ENCODE measurements around the gene HIPK3. TPM values are rescaled to one million over a fixed set of nuclear protein-coding genes. Genes with fewer than 3 reads are reported as not detected.

HIPK3 gene
- polyA plus RNA-seq, 1 donor from 2014 or later: 25.5 TPM

- H3K4me3 ChIP-seq (ENCODE audit: low read length): no peak overlapping the region
- H3K27me3 ChIP-seq (ENCODE audit: insufficient read depth, low read depth, low read length): no peaks in the 10 kb centered on the region
- no peak overlapping the region for H3K4me2 ChIP-seq (ENCODE audit: low read length)
- no peaks in the 10 kb centered on the region for H3K9me3 ChIP-seq (ENCODE audit: low read length)
- H3K79me2 ChIP-seq (replicated peaks; ENCODE audit: insufficient read depth, low read length): peaks cover 43% of the 10 kb centered on the region
- no peaks in the 10 kb centered on the region for H3K36me3 ChIP-seq (ENCODE audit: insufficient read depth, low read length)
- no peaks in the 10 kb centered on the region for H3F3A ChIP-seq (ENCODE audit: insufficient read depth, low read length, poor library complexity, severe bottlenecking)
- H2AFZ ChIP-seq (ENCODE audit: low read depth, low read length): no peak overlapping the region
- no peak overlapping the region for H3K27ac ChIP-seq (ENCODE audit: low read length)
- H4K20me1 ChIP-seq (ENCODE audit: insufficient read depth): no peaks in the 10 kb centered on the region
- TF ChIP-seq CTCF (IDR thresholded peaks at IDR 0.05; ENCODE audit: poor library complexity, severe bottlenecking) (no peak), REST (IDR thresholded peaks at IDR 0.05; ENCODE audit: borderline replicate concordance) (no peak), SMC3 (conservative IDR thresholded peaks at IDR 0.05; ENCODE audit: poor library complexity) (no peak), EP300 (conservative IDR thresholded peaks at IDR 0.05; ENCODE audit: poor library complexity, severe bottlenecking) (no peak), EZH2 (IDR thresholded peaks at IDR 0.05; ENCODE audit: borderline replicate concordance, insufficient read depth, low read length, poor library complexity, severe bottlenecking) (no peak), MXI1 (conservative IDR thresholded peaks at IDR 0.05; ENCODE audit: poor library complexity, severe bottlenecking) (no peak), RAD21 (conservative IDR thresholded peaks at IDR 0.05) (no peak), TAF1 (IDR thresholded peaks at IDR 0.05; ENCODE audit: low read depth) (no peak), POLR2AphosphoS5 (IDR thresholded peaks at IDR 0.05) (no peak)
- H3K9me2 ChIP-seq (ENCODE audit: insufficient read depth, low read length): no peaks in the 10 kb centered on the region
- H3K9ac ChIP-seq (ENCODE audit: low read length): no peak overlapping the region
Observed at GRCh38 chr11:33383920-33384209, 126.7 kb downstream of the HIPK3 start.

- H3K27me3 ChIP-seq (ENCODE audit: insufficient read depth, low read depth, low read length): no peaks in the 10 kb centered on the region
- no peaks in the 10 kb centered on the region for H3K36me3 ChIP-seq (ENCODE audit: insufficient read depth, low read length)
- no peaks in the 10 kb centered on the region for H3F3A ChIP-seq (ENCODE audit: insufficient read depth, low read length, poor library complexity, severe bottlenecking)
- no peaks in the 10 kb centered on the region for H3K9me3 ChIP-seq (ENCODE audit: low read length)
- H3K9me2 ChIP-seq (ENCODE audit: insufficient read depth, low read length): no peaks in the 10 kb centered on the region
- TF ChIP-seq RAD21 (conservative IDR thresholded peaks at IDR 0.05) (no peak), CTCF (IDR thresholded peaks at IDR 0.05; ENCODE audit: poor library complexity, severe bottlenecking) (no peak), POLR2AphosphoS5 (IDR thresholded peaks at IDR 0.05) (no peak), TAF1 (IDR thresholded peaks at IDR 0.05; ENCODE audit: low read depth) (no peak), SMC3 (conservative IDR thresholded peaks at IDR 0.05; ENCODE audit: poor library complexity) (no peak), REST (IDR thresholded peaks at IDR 0.05; ENCODE audit: borderline replicate concordance) (no peak), EZH2 (IDR thresholded peaks at IDR 0.05; ENCODE audit: borderline replicate concordance, insufficient read depth, low read length, poor library complexity, severe bottlenecking) (no peak), MXI1 (conservative IDR thresholded peaks at IDR 0.05; ENCODE audit: poor library complexity, severe bottlenecking) (no peak), EP300 (conservative IDR thresholded peaks at IDR 0.05; ENCODE audit: poor library complexity, severe bottlenecking) (no peak)
- peaks cover 41% of the 10 kb centered on the region for H3K79me2 ChIP-seq (replicated peaks; ENCODE audit: insufficient read depth, low read length)
- H4K20me1 ChIP-seq (ENCODE audit: insufficient read depth): no peaks in the 10 kb centered on the region
- no peak overlapping the region for H3K27ac ChIP-seq (ENCODE audit: low read length)
- H3K4me3 ChIP-seq (ENCODE audit: low read length): no peak overlapping the region
- H3K9ac ChIP-seq (ENCODE audit: low read length): no peak overlapping the region
- H3K4me2 ChIP-seq (ENCODE audit: low read length): no peak overlapping the region
- no peak overlapping the region for H2AFZ ChIP-seq (ENCODE audit: low read depth, low read length)
Observed at GRCh38 chr11:33384220-33384619, 127.0 kb downstream of the HIPK3 start.

Data from neural cell (in vitro differentiated cells).